Measurements from ENCODE around the gene KPNA5. TPM values are rescaled to one million over a fixed set of nuclear protein-coding genes. Genes with fewer than 3 reads are reported as not detected.
"Not testable (repeated sequence)": the region's sequence is repeated elsewhere in the genome, so short reads cannot be mapped to it uniquely, and the experiment has no call there.

The KPNA5 gene
- 14.0 TPM for polyA plus RNA-seq (ENCODE audit: insufficient read length)

DNA sequence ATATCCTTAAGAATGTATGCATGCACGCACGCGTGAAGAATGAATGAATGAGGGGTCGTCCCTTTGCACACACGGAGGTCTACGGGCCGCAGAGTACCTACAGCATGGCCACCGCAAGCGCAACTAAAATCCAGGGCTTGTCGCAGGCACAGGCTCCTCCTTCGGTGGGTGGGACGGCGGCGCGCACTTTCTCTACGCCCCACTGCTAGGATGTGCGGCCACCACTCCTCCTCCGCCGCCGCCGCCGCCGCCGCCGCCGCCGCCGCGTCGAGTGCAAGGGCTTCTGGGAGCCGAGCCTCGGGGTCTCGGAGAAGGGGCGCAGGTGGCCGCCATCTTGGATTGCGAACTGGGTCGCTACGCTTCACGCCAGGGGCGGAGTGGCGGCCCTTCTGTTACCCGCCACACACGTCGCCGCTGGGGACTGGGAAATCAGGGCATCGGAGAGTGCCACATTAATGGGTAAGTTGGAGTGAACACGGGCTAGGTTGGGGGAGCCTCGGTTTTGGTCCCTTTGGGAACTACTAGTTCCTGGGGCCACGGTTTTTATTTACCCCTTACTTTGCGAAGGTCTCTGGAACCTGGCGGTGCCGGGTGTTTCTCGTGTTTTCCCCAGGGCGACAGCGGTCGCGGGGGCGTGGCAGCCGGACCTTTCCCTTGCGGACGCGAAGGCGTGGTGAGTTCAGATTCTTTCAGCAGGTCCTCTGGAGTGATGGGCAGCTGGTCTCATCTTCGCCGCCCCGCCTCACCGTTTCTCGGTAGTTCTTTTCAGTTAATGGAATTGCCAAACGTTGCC, at the start of gene KPNA5:
TSS of gene KPNA5 (plus strand) at position 332 of the 793 bp plus-strand sequence. CDS start at position 456, 124 bp downstream.
- peak; percentile 63 for DNase-seq (ENCODE audit: low read depth)

DNA sequence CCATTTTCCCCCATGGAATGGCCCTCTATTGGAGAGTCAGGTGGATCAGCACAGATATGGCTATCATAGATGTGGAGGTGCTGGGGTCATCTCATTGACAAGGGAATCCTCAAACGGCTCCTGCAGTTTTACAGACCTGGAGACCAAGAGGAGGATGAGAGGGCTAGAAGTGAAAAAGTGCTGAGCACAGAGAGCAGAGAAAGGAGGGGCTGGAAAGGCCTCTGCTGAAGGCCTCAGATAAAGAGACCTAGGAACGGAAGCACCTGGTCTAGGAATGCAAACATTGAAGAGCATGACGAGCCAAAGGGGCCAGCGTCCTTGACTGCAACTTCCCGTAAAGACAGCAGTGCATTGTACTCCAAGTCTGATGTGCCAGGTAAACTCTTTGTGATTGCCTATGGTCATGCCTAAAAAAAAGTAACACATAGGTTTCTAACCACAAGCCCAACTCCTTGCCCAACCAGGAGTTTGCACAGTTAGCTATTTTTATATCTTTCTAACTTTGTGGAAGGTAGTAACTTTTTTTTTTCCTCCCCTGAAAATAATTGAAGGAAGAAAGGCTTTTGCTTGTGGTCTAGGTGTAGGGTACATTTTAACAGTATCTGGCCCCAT, 49.5 kb upstream of the KPNA5 start:
- no peak for DNase-seq (ENCODE audit: low read depth)

DNA sequence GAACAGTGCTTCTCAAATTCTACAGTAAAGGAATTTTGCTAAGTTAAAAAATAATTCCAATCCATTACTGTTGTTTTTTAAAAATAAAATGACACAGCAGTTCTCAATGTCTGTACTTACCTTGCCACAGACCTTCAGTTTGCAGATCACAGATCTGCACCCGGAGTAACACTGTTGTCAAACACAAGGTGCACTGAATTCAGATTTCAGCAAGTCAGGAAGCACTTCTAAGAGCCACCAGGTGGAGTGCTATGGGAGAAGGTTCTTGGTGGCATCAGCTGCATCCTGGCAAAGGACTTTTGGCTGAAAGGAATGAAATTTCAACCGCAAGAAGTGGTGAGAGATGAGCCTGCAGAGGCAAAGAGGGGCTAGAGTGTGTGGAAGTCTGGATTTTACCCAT, 47.3 kb upstream of the KPNA5 start:
- no peak for DNase-seq (ENCODE audit: low read depth)

DNA sequence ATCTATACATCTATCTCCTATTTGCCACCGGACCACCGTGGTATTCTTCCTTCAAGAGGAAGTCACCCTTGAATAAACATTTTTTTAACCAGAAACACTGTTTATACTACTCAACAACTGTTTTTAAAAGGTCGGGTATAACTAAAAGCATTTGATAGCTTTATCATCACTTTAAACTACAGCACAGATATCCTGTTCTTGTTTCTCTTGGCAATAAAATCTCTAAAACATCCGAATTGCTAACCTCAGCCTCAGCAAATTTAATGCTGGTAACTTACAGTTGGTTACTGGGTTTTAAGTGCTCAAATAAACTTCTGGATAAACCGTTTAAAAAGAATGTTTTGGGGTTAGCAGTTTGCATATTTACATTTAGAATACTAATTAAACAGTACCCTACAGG, 32.9 kb upstream of the KPNA5 start:
- DNase-seq (ENCODE audit: low read depth): no peak

DNA sequence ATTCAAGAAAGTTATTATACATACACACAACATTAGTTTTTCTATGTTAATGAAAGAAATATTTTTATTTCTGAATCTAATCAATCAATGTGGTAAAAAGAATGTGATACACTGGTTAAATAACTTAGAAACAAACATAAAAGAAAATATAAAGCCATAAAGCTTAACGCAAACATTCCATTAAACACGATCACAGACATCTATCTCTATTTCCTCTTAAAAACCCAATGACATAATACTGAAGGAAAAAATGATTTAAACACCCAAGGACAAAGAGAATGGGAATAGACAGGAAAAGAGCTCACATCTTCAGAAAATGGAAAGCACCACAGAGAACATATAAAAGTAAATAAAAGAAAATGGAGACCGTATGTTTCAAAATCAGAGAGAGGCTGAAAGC, 31.9 kb upstream of the KPNA5 start:
- DNase-seq (ENCODE audit: low read depth): no peak

DNA sequence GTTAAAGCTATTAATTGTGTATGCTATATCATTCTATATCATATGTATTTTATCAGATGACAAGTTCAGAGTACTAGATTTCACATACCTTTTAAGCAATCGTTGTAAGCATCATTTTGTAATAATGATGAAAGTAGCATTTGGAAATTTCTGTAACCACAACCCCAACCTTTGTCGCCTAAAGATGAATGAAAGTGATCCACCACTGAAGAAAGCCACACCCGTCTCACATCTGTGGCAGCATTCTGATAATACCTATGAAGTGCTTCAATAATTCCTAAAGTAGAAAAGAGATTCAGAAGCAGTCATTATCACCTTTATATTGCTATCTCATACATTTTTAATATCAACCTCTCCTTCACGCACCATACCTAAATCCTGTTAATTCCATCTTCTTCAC, 29.1 kb upstream of the KPNA5 start:
- DNase-seq (ENCODE audit: low read depth): no peak

DNA sequence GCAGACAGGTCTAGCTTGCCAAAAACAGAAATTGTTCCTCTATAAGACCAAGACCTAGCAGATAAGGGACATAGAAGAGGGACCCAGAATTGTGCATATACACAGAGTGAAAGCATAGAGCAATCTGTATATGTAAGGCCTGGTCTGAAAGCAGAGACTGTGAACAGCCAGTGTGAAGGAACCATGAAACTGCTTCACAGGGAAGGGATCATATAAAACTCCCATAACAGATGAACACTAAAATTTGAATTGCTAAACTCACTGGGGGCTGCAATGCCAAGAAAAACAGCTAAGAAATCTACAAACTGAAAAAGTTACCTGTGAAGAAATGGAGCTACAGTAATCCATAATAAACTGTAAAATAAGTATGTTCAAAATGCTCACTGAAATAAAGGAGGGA, 19.4 kb upstream of the KPNA5 start:
- no peak for DNase-seq (ENCODE audit: low read depth)

DNA sequence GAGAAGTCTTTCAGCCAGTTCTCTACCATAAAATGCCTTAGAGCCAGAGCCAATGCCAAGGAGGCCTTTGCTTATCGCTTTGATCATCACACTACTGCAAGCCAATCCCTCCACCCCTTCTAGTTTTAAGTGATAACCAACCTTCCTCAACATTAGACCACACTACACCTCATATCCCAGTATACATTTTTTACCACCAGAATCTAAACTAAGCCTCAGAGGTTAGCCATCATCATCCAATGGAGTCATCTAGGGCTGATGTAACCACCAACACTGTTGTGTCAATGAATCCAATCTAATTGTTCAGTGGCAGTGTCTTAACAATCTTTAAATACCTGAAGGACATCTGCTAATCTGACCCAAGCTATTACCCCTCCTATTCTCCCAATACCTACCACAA, 18.8 kb upstream of the KPNA5 start:
- DNase-seq (ENCODE audit: low read depth): no peak

DNA sequence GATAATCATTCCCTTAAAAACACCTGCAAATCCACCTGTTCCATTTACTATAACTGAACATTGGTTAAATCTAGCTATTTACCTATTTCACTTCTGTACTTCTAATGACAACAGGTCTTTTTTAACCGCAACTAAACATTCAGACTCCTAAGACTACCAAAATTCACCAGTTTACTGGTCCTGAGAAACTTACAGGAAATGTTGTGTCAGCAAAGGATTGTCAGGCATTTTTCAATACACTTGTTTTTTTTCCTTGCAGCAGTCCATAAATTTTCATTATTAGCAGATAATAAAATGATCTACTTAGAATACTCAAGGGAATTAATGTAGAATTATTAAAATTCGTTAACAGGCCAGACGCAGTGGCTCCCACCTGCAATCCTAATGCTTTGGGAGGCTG, 17.7 kb upstream of the KPNA5 start:
- DNase-seq (ENCODE audit: low read depth): no peak

DNA sequence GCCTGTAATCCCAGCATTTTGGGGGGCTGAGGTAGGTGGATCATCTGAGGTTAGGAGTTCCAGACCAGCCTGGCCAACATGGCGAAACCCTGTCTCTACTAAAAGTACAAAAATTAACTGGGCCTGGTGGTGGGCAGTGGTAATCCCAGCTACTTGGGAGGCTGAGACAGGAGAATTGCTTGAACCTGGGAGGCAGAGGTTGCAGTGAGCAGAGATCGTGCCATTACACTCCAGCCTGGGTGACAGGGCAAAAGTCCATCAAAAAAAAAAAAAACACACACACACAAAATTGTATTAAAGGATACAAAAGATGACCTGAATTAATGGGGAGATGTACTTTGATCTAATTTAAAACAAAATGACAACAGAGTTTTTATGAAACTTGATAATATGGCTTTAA, 16.8 kb upstream of the KPNA5 start:
- not testable (repeated sequence) for DNase-seq (ENCODE audit: low read depth)

DNA sequence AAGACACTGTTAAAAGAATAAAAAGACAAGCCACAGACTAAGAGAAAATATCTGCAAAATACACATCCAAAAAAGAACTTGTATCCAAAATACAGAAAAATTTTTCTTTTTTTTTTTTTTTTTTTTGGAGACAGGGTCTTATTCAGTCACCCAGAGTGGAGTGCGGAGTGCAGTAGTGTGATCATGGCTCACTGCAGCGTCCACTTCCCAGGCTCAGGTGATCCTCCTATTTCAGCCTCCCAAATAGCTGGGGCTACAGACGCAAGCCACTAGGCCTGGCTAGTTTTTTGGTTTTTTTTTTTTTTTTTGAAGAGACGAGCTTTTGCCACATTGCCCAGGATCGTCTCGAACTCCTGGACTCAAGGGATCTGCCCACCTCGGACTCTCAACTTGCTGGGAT, 15.5 kb upstream of the KPNA5 start:
- DNase-seq (ENCODE audit: low read depth): no peak

DNA sequence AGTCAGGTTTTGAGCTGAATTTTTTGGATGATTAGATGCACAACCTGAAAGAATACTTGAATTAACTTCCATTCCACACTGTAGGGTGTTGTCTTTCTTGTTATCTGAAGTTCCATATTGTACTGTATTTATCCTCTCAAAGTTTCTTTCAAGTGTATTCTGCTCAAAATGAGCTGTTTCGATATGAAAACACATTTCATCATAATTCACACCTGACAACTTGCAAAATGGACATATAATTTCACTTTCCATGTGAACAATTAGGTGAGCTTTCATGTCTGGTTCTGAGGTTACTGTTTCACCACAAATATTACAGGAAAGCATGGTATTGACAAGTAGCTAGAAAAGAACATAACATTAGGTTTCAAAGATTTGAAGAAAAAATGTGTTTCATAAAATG, 14.1 kb upstream of the KPNA5 start:
- no peak for DNase-seq (ENCODE audit: low read depth)

DNA sequence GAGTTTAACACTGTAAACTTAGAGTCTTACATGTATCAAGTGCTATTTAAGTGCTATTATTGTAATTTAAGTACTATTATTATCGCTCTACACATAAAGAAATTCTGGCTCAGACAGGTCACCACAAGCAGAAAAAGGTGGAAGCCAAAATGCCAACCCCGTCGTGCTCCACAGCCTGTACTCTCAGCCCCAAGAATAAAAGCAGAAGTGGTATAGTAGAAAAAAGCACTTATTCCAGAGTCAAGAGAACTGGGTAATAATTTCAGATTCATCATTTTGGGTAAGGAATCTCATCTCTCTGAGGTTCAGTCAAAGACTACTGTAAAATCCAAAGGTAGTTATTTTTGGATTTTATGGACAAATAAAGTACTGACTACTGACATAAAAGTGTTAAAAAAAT, 13.4 kb upstream of the KPNA5 start:
- no peak for DNase-seq (ENCODE audit: low read depth)

DNA sequence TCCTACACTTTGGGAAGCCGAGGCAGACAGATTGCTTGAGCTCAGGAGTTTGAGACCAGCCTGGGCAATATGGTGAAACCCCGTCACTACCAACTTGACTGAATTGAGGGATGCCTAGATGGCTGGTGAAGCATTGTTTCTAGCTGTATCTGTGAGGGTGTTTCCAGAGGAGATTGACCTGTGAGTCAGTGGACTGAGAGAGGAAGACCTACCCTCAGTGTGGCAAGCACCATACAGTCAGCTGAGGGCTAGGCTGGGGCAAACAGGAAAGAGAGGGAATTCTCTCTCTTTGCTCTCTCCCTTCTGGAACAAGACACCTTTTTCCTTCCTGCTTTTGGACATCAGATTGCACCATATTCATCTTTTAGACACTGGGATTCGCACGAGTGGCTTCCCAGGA, 8.7 kb upstream of the KPNA5 start:
- no peak for DNase-seq (ENCODE audit: low read depth)

DNA sequence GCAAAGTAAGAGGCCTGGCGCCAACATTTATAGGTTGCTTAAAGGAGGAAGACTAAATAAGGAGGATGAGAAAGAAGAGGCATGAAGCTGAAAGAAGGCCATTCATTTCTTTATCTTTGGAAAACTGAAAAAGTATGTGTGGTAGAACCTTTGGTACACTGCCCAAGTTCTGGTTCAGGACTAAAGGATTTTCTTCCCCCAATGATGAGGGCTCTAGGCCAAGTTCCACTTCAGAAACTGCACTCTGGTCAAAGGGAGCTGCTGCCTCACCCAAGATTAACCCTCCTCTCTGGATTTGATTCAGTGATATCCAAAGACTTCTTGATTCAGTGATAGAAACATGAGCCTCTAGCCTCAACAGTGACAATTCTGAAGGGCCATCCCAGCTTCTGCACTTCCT, 5.0 kb upstream of the KPNA5 start:
- DNase-seq (ENCODE audit: low read depth): no peak

DNA sequence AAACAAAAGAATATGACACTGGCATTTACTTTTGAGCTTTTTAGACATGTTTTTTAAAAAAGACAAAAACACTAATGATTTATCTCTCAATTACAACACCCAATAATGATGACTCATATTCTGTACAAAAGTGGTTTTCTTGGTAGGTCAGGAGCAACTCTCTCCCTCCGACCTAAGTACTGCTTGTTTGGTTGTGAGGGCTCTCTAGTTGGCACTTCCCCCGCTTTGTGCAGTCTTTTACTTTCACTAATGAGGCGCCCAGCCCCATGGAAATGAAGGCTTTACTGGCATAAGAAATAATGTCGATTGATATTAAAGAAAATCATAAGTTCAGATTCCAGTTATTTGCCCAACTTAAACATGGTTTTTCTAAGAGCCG, 1.3 kb downstream of the KPNA5 start:
- DNase-seq (ENCODE audit: low read depth): no peak

DNA sequence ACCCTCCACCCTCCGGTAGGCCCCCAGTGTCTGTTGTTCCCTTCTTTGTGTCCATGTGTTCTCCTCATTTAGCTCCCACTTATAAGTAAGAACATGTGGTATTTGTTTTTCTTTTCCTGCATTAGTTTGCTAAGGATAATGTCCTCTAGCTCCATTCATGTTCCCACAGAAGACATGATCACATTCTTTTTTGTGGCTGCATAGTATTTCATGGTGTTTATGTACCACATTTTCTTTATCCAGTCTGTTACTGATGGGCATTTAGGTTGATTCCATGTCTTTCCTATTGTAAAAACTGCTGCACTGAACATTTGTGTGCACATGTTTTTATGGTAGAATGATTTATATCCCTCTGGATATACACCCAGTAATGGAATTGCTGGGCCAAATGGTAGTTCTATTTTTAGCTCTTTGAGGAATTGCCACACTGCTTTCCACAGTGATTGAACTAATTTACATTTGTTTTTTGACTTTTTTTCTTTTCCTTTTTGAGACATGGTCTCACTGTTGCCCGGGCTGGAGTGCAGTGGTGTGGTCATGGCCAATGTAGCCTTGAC, 4.5 kb downstream of the KPNA5 start:
- DNase-seq (ENCODE audit: low read depth): no peak

DNA sequence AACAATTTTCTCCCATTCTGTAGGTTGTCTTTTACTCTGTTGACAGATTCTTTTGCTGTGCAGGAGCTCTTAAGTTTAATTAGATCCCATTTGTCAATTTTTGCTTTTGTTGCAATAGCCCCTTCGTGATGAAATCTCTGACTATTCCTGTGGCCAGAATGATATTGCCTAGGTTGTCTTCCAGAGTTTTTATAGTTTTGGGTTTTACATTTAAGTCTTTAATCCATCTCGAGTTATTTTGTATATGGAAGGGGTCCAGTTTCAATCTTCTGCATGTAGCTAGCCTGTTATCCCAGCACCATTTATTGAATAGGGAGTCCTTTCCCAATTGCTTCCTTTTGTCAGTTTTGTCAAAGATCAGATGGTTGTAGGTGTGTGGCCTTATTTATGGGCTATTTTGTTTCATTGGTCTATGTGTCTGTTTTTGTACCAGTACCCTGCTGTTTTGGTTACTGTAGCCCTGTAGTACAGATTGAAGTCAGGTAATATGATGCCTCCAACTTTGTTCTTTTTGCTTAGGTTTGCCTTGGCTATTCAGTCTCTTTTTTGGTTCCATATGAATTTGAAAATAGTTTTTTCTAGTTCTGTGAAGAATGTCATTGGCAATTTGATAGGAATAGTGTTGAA, 5.6 kb downstream of the KPNA5 start:
- DNase-seq (ENCODE audit: low read depth): not testable (repeated sequence)

DNA sequence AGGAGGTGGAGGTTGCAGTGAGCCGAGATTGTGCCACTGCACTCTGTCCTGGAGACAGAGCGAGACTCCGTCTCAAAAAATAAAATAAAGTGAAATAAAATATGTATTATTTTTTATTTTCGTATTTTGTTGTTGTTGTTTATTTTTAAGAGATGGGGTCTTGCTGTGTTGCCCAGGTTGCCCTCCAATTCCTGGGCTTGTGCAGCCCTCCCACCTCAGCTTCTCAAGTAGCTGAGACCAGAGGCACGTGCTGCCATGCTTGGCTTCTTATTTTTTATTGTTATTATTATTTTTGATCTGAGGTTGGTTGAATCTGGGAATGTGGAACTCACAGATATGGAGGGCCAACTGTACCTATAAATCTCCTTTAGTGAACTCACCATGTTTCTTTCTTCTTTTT, 10.1 kb downstream of the KPNA5 start:
- no peak for DNase-seq (ENCODE audit: low read depth)

DNA sequence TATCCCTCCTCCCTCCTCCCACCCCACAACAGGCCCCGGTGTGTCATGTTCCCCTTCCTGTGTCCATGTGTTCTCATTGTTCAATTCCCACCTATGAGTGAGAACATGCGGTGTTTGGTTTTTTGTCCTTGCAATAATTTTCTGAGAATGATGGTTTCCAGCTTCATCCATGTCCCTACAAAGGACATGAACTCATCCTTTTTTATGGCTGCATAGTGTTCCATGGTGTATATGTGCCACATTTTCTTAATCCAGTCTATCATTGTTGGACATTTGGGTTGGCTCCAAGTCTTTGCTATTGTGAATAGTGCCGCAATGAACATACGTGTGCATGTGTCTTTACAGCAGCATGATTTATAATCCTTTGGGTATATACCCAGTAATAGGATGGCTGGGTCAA, 11.9 kb downstream of the KPNA5 start:
- not testable (repeated sequence) for DNase-seq (ENCODE audit: low read depth)

DNA sequence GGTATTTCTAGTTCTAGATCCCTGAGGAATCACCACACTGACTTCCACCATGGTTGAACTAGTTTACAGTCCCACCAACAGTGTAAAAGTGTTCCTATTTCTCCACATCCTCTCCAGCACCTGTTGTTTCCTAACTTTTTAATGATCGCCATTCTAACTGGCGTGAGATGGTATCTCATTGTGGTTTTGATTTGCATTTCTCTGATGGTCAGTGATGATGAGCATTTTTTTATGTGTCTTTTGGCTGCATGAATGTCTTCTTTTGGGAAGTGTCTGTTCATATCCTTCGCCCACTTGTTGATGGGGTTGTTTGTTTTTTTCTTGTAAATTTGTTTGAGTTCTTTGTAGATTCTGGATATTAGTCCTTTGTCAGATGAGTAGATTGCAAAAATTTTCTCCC, 12.3 kb downstream of the KPNA5 start:
- DNase-seq (ENCODE audit: low read depth): not testable (repeated sequence)

DNA sequence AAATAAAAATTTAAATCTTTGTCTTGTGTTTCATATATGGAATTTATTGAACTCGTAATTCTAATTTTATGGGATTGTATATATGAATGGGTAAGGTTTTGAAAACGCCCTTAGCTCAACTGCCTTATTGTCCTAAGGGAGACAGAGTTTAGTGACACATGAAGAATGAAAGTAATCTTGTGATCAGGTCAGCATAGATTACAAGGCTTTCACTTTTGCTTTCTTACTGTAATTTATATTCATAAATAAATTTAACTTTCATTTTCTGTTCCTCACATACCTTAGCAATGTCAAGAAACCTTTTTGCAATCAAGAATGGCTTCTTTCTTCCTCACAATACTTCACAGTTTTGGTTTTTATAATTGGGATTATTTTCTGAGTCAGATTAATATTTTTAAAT, 14.4 kb downstream of the KPNA5 start:
- DNase-seq (ENCODE audit: low read depth): no peak

DNA sequence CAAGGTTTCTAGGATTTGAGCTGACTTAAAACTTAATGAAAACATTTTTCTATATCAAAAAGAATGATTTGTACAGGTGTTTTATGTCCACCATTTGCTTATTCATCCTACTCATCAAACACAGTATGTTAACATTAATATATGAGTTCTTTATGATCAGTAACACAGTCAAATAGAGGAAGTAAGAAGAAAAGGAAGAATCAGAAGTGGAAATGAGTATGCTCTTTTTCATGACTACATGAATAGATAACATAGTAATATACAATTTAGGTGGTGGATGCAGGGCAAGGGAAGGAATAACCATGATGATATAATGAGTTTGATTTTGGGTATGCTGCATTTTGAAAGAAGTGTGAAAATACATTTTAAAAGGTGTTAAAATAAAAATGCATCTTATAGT, 16.5 kb downstream of the KPNA5 start:
- no peak for DNase-seq (ENCODE audit: low read depth)
